GM20000 (cell line): ENCODE measurements around the gene CEP85.
"Not testable (repeated sequence)": the region's sequence is repeated elsewhere in the genome, so short reads cannot be mapped to it uniquely, and the experiment has no call there.

Source experiments
- DNase-seq: peaks from one replicate; pipeline ENCODE4 v3.0.0; 2012; ENCODE audit warnings: low spot score
- TF ChIP-seq, protein P1 (sequence below): IDR thresholded peaks from 2 replicates; pipeline ENCODE4 v1.5.1; 2012; ENCODE audit warnings: mild to moderate bottlenecking, control low read depth; ENCODE audit errors: extremely low read depth, missing control alignments

CEP85 gene

GRCh38 chr1:26224606-26225005, 9.4 kb upstream of the CEP85 start:
- DNase-seq = no peak
- TF ChIP-seq, protein P1, sequence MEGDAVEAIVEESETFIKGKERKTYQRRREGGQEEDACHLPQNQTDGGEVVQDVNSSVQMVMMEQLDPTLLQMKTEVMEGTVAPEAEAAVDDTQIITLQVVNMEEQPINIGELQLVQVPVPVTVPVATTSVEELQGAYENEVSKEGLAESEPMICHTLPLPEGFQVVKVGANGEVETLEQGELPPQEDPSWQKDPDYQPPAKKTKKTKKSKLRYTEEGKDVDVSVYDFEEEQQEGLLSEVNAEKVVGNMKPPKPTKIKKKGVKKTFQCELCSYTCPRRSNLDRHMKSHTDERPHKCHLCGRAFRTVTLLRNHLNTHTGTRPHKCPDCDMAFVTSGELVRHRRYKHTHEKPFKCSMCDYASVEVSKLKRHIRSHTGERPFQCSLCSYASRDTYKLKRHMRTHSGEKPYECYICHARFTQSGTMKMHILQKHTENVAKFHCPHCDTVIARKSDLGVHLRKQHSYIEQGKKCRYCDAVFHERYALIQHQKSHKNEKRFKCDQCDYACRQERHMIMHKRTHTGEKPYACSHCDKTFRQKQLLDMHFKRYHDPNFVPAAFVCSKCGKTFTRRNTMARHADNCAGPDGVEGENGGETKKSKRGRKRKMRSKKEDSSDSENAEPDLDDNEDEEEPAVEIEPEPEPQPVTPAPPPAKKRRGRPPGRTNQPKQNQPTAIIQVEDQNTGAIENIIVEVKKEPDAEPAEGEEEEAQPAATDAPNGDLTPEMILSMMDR = no peak

DNA sequence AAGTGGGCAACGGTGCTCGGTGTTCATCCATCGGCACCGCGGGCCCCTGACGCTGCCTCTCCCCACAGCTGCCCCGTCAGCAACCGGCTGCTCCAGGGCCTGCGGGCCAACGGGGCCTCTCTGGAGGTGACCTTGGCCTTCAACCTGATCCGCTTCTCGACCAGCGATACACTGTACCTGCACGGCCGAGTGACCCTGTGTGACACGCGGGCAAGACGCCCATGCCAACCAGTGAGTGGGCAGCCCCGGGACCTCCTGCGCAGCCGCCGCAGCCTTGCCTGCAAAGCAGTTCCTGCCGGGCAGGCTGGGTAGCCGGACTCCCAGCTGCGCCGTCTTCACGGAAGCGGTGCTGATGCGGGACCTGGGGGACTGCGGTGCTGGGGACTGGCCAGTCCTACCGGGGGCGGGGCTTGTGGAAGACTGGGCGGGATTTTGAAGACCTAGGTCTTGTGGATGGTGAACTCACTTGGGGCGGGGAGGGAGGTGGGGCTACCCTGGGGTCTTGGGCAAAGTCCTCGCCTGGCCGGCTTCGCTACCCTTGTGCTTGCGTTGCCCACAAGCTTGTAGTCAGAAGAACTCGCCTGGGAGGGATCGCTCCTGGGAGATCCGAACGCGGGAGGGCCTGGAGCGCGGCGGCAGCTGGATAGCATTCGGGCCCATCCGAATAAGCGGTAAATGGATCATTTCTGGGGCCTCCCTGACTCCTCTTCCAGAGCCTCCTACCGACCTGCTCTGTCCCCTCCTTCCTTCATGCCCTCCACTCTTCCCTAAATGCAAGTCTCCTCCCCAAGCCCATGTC, 8.8 kb upstream of the CEP85 start:
- TF ChIP-seq, protein P1 = no peak
- DNase-seq = peak; percentile 37

GRCh38 chr1:26230682-26231081, 3.3 kb upstream of the CEP85 start:
- DNase-seq = not testable (repeated sequence)

GRCh38 chr1:26234644-26235370, 807 bp downstream of the CEP85 start:
- peak; percentile 32 for DNase-seq
- TF ChIP-seq, protein P1 = no peak

DNA sequence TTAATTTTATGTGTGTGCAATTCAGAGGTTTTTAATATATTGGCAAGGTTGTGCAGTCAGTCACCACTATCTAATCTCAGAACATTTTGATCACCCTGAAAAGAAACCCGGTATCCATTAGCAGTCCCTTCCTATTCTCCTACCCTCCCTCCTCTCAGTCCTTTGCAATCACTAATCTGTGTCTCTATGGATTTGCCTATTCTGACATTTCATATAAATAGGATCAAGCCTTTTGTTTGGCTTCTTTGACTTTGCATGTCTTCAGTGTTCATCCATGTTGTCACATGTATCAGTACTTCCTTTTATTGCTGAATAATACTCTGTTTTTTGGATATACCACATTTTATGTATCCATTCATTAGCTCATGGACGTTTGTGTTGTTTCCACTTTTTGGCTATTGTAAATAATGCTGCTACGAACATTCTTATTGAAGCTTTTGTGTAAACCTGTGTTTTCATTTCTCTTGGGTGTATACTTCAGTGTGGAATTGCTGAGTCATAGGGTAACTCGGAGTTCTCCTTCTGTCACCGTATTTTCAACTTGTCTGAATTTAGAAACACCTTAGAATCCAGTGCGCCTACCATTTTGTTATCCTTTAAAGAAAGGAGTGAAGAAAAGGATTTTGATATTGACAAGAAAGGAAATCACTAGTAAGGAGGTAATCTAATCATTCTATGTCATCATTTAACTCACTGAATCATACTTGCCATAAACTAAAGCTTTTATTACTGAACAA, 3.4 kb downstream of the CEP85 start:
- DNase-seq = no peak

GRCh38 chr1:26239936-26240335, 5.9 kb downstream of the CEP85 start:
- TF ChIP-seq, protein P1 = no peak
- DNase-seq = no peak

More for the DNA sequence above, 3.4 kb downstream of the CEP85 start:
- TF ChIP-seq, protein P1 = no peak

GRCh38 chr1:26252718-26253117, 18.7 kb downstream of the CEP85 start:
- no peak for DNase-seq
- TF ChIP-seq, protein P1 = no peak
